Measurements from ENCODE around the gene OR10A4. TPM values are rescaled to one million over a fixed set of nuclear protein-coding genes. Genes with fewer than 3 reads are reported as not detected.

Gene OR10A4, protein sequence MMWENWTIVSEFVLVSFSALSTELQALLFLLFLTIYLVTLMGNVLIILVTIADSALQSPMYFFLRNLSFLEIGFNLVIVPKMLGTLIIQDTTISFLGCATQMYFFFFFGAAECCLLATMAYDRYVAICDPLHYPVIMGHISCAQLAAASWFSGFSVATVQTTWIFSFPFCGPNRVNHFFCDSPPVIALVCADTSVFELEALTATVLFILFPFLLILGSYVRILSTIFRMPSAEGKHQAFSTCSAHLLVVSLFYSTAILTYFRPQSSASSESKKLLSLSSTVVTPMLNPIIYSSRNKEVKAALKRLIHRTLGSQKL
- total RNA-seq, result not detected

DNA sequence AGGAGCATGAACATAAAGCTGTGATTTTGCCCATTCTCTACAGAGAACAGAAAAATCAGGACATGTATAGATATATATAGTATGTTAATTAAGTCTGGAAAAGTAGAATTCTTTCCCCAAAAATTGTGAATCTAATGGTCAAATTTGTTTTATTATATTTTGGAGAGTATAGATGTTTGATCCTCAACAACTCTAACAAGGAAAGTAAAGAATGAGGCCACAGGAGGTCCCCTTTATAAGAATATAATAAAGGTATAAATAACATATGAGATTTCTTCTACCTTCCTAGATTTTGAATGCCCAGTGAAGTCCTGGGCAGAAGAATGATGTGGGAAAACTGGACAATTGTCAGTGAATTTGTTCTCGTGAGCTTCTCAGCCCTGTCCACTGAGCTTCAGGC, at the start of gene OR10A4:
Gene OR10A4, plus strand, starts transcription at position 301 of the 400 bp plus-strand sequence. Its CDS starts 23 bp downstream, at position 324.
- no peak for ATAC-seq (ENCODE audit: low FRiP score)
- TF ChIP-seq, protein P1, sequence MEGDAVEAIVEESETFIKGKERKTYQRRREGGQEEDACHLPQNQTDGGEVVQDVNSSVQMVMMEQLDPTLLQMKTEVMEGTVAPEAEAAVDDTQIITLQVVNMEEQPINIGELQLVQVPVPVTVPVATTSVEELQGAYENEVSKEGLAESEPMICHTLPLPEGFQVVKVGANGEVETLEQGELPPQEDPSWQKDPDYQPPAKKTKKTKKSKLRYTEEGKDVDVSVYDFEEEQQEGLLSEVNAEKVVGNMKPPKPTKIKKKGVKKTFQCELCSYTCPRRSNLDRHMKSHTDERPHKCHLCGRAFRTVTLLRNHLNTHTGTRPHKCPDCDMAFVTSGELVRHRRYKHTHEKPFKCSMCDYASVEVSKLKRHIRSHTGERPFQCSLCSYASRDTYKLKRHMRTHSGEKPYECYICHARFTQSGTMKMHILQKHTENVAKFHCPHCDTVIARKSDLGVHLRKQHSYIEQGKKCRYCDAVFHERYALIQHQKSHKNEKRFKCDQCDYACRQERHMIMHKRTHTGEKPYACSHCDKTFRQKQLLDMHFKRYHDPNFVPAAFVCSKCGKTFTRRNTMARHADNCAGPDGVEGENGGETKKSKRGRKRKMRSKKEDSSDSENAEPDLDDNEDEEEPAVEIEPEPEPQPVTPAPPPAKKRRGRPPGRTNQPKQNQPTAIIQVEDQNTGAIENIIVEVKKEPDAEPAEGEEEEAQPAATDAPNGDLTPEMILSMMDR (IDR thresholded peaks at IDR 0.05), result no peak
- no peak for DNase-seq (ENCODE audit: low spot score)

DNA sequence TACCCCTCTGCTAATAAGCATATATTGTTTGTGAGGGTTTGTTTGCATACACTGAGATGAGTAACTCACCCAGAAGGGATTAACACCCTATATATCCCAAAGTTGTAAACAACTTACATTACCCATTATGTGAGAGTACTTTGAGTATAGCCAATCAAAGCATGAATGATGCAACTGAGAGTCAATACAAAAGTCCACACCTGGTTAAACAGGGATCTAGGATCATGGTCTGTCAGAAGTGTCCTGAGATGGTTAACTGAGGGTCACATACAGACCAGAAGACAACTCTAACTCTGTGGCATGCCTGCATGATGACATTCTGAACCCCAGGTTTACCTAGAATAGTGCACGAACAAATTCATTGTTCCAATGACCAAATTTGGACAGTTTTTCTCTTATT, 48.3 kb upstream of the OR10A4 start:
- TF ChIP-seq, protein P1 (IDR thresholded peaks at IDR 0.05), result no peak
- no peak for ATAC-seq (ENCODE audit: low FRiP score)
- DNase-seq (ENCODE audit: low spot score), result no peak

DNA sequence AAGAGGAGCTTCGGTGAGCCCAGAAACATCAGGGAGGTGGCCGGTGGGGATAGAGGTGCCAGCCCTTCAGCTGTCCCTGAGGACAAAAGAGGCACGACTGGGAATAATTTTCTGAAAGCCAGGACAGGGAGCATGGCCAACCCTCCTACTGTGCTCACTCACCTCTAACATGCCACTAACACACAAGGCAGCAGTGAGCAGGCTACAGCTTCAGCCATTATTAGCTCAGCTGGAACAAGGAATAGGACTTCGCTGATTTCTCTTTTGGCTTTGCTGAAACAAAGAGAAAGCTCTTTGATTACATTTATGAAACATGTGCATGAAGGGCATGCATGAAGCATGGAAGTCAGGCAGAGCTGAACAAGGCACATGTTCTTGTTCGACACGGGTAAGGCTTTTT, 43.1 kb upstream of the OR10A4 start:
- TF ChIP-seq, protein P1 (IDR thresholded peaks at IDR 0.05), result no peak
- ATAC-seq (ENCODE audit: low FRiP score) (no peak), DNase-seq (ENCODE audit: low spot score) (no peak)

DNA sequence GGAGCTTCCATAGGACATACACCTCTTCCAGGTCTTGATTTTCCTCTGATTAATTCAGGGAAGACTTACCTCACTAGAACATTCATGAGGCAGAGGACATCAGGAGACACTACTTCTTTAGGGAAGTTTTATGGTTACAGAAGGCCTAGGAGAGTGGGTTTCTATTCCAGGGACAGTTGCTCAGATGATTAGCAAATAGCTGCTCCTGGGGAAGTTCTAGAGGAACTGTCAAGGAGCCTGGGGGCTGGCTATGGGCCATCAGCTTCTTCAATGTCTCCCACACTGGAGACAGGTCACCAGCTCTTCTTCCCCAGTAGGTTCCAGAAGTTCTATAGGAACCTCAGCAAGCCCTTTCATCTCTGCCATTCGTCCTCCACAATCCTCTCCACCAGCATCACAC, 42.4 kb upstream of the OR10A4 start:
- no peak for ATAC-seq (ENCODE audit: low FRiP score)
- DNase-seq (ENCODE audit: low spot score), result no peak
- TF ChIP-seq, protein P1 (IDR thresholded peaks at IDR 0.05), result no peak

DNA sequence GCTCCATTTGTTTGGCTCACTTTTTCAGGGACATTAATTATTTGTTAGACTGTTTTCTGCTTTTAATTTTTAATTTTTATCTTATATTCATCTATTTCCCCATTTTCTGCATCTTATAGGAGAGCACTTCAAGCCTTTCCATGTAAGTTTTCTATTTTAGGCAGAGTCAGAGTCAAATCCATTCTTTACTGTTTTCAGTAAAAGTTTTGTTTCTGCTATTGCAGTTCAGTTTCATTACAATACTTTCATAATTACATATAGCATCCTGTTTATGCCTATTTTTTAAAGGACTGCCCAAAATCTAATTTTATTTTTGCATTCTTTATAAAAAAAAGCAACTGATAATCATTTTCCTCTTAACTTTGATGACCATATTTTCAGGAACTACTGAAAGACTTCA, 34.7 kb upstream of the OR10A4 start:
- ATAC-seq (ENCODE audit: low FRiP score) (no peak), DNase-seq (ENCODE audit: low spot score) (no peak)
- TF ChIP-seq, protein P1 (IDR thresholded peaks at IDR 0.05), result no peak

DNA sequence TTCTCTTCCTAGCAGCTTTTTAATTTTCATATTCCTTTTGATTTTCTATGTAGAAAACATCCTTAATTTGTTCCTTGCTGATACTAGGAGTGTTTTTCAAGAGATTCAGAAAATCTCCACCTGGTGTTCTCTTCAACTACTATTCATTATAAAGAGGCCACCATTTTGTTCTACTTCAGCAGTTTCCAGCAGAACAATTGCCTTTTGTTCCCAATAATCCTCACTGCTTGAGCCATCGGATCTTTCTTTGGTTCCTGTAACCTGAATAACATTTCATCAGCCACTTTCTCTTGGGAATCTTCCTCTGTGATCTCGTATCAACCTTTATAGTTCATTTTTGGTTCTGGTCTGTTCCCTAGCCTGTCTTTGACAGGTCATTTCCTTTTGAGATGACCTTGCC, 32.8 kb upstream of the OR10A4 start:
- DNase-seq (ENCODE audit: low spot score), result no peak
- ATAC-seq (ENCODE audit: low FRiP score), result no peak
- TF ChIP-seq, protein P1 (IDR thresholded peaks at IDR 0.05), result no peak

DNA sequence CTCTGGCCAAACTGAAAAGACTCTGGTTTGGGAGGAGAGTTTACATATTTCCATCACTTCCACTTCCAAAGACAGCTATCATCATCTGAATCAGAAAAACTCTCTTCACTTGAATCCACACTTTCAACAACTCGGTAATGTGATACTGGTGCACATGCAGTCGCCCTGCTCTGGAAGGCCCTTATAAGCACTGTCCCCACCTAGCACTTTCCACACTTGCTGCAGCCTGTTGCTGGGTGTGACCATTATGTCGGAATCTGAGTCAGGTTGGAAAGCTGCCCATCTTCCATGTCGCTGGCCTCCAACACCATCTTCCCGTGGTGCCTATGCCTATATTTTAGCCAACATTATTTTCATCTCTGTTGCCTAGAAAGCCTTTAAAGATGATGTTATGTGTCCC, 32.1 kb upstream of the OR10A4 start:
- DNase-seq (ENCODE audit: low spot score), result no peak
- TF ChIP-seq, protein P1 (IDR thresholded peaks at IDR 0.05), result no peak
- no peak for ATAC-seq (ENCODE audit: low FRiP score)
